H1 (cell line): Measurements from ENCODE around the gene PAQR7.

Experiments used
- CEBPB ChIP-seq: IDR thresholded peaks from 2 replicates; pipeline ENCODE4 v1.6.1; 2012; ENCODE audit warnings: low read depth, low read length
- CTCF ChIP-seq, 3 experiments: IDR thresholded peaks; 1 replicate in 2 of 3; 2 replicates in 1 of 3; pipeline versions ENCODE4 v1.5.1 to v1.6.1; 2011; ENCODE audit warnings: low read length in 3 of 3, mild to moderate bottlenecking in 3 of 3, inconsistent platforms in 2 of 3, low read depth in 1 of 3, moderate library complexity in 1 of 3; ENCODE audit not compliant: insufficient read depth in 1 of 3; ENCODE audit errors: control extremely low read depth in 1 of 3
- EZH2 ChIP-seq: fragments of 200-600 bp; sonication (generic); IDR thresholded peaks from 2 replicates; pipeline ENCODE4 v1.7.1; 2012; ENCODE audit warnings: low read depth, mild to moderate bottlenecking, moderate library complexity, low read length, inconsistent platforms; ENCODE audit not compliant: severe bottlenecking
- HDAC2 ChIP-seq, 2 experiments: fragments of 300-600 bp in 1 of 2; sonication (generic) in 1 of 2; IDR thresholded peaks; 2 replicates each; pipeline ENCODE4 v1.6.1; 2011 to 2012; ENCODE audit warnings: low read depth in 2 of 2, low read length in 2 of 2, mild to moderate bottlenecking in 2 of 2, moderate library complexity in 2 of 2, borderline replicate concordance in 1 of 2, inconsistent platforms in 1 of 2
- JUN ChIP-seq: IDR thresholded peaks from 2 replicates; pipeline ENCODE4 v1.6.1; 2011; ENCODE audit warnings: low read depth, mild to moderate bottlenecking, improper control_type of control experiment, low read length
- MAX ChIP-seq: IDR thresholded peaks from 2 replicates; pipeline ENCODE4 v1.6.1; 2012; ENCODE audit warnings: inconsistent platforms
- NRF1 ChIP-seq: IDR thresholded peaks from 2 replicates; pipeline ENCODE4 v1.6.1; 2011; ENCODE audit warnings: mild to moderate bottlenecking, low read depth, low read length, improper control_type of control experiment
- POLR2A ChIP-seq, 2 experiments: IDR thresholded peaks; 1 replicate in 1 of 2; 2 replicates in 1 of 2; pipeline ENCODE4 v1.6.1; 2011; ENCODE audit warnings: low read depth in 2 of 2, low read length in 2 of 2, mild to moderate bottlenecking in 2 of 2; ENCODE audit errors: control extremely low read depth in 1 of 2
- RXRA ChIP-seq: IDR thresholded peaks from 2 replicates; pipeline ENCODE4 v1.6.1; 2011; ENCODE audit warnings: low read depth, mild to moderate bottlenecking, low read length, moderate library complexity; ENCODE audit not compliant: insufficient read depth
- TCF12 ChIP-seq: IDR thresholded peaks from 2 replicates; pipeline ENCODE4 v1.6.1; 2011; ENCODE audit warnings: low read depth, mild to moderate bottlenecking, low read length

DNA sequence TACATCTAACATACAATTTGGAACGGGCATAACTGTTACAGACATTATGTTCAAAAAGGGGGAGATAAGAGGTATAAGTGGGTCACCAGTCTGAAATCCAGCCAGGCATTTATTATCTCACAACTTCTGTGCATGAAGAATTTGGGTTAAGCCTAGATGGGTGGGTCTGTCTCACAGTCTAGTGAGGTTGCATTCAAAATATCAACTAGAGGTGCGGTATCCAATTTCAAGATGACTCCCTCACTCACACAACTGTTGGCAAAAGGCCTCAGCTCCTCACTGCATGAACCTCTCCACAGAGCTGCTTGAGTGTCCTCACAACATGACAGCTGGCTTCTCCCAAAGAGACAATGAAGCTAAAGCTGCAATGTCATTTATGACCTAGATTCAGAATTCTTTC is 21.0 kb downstream of the PAQR7 start:
- TF ChIP-seq CTCF (IDR thresholded peaks at IDR 0.05; ENCODE audit: control extremely low read depth in 1 of 3, insufficient read depth in 1 of 3, low read depth in 1 of 3, low read length in 3 of 3) (no peak), RXRA (no peak), CEBPB (no peak), TCF12 (no peak), HDAC2 (IDR thresholded peaks at IDR 0.05; ENCODE audit: borderline replicate concordance in 1 of 2, low read depth in 2 of 2, low read length in 2 of 2) (no peak), JUN (no peak), MAX (no peak), EZH2 (no peak), POLR2A (IDR thresholded peaks at IDR 0.05; ENCODE audit: control extremely low read depth in 1 of 2, low read depth in 2 of 2, low read length in 2 of 2) (no peak), NRF1 (no peak)
